SK-N-SH treated with all-trans-retinoic acid at 6 μM for 48 hours (cell line): ENCODE measurements around the gene KEL.

Experiments
- ATAC-seq: fragments of 200-7000 bp; cut with Tn5 transposase; 3 replicates; pipeline ENCODE4 v1.9.1; 2020; ENCODE audit warnings: mild to moderate bottlenecking, moderate library complexity
- ARNTL ChIP-seq: fragments of 450-650 bp; formaldehyde crosslinking; IDR thresholded peaks from 2 replicates; pipeline ENCODE4 v1.5.0; 2020; ENCODE audit warnings: low read depth, mild to moderate bottlenecking, moderate library complexity, borderline replicate concordance
- BACH2 ChIP-seq: fragments of 250-450 bp; sonication (Bioruptor Pico); IDR thresholded peaks from 2 replicates; pipeline ENCODE4 v1.9.0; 2021; ENCODE audit warnings: mild to moderate bottlenecking, borderline replicate concordance
- CSDC2 ChIP-seq: fragments of 250-450 bp; sonication (Bioruptor Pico); IDR thresholded peaks from 2 replicates; pipeline ENCODE4 v1.5.0; 2020; ENCODE audit warnings: mild to moderate bottlenecking, moderate library complexity
- ESRRG ChIP-seq: fragments of 250-450 bp; sonication (Bioruptor Pico); IDR thresholded peaks from 2 replicates; pipeline ENCODE4 v1.6.1; 2021; ENCODE audit warnings: mild to moderate bottlenecking
- GLIS3 ChIP-seq: fragments of 250-450 bp; sonication (Bioruptor Pico); IDR thresholded peaks from 2 replicates; pipeline ENCODE4 v1.5.0; 2020; ENCODE audit warnings: mild to moderate bottlenecking, moderate library complexity
- ISL1 ChIP-seq: fragments of 250-450 bp; sonication (Bioruptor Pico); IDR thresholded peaks from 2 replicates; pipeline ENCODE4 v2.1.2; 2022; ENCODE audit warnings: mild to moderate bottlenecking, moderate library complexity
- POU6F1 ChIP-seq: fragments of 250-450 bp; sonication (Bioruptor Pico); IDR thresholded peaks from 2 replicates; pipeline ENCODE4 v1.8.0; 2021; ENCODE audit warnings: low read depth, mild to moderate bottlenecking, moderate library complexity, borderline replicate concordance
- PPARA ChIP-seq: fragments of 250-450 bp; sonication (Bioruptor Pico); IDR thresholded peaks from 2 replicates; pipeline ENCODE4 v1.5.0; 2020; ENCODE audit warnings: mild to moderate bottlenecking, borderline replicate concordance
- RARB ChIP-seq: fragments of 250-450 bp; sonication (Bioruptor Pico); IDR thresholded peaks from 2 replicates; pipeline ENCODE4 v1.8.0; 2021; ENCODE audit warnings: mild to moderate bottlenecking, moderate library complexity
- TCF4 ChIP-seq: fragments of 250-450 bp; sonication (Bioruptor Pico); IDR thresholded peaks from 2 replicates; pipeline ENCODE4 v1.8.0; 2021; ENCODE audit warnings: mild to moderate bottlenecking, moderate library complexity, borderline replicate concordance
- TOX ChIP-seq: fragments of 250-450 bp; sonication (Bioruptor Pico); IDR thresholded peaks from 2 replicates; pipeline ENCODE4 v1.8.0; 2021; ENCODE audit warnings: mild to moderate bottlenecking, moderate library complexity, borderline replicate concordance
- TSHZ2 ChIP-seq: fragments of 250-450 bp; sonication (Bioruptor Pico); IDR thresholded peaks from 2 replicates; pipeline ENCODE4 v1.5.0; 2020; ENCODE audit warnings: mild to moderate bottlenecking, moderate library complexity
- ZC3H10 ChIP-seq: fragments of 250-450 bp; sonication (Bioruptor Pico); IDR thresholded peaks from 2 replicates; pipeline ENCODE4 v1.5.1; 2021; ENCODE audit warnings: mild to moderate bottlenecking, moderate library complexity
- ZFP3 ChIP-seq: fragments of 250-450 bp; sonication (Bioruptor Pico); IDR thresholded peaks from 2 replicates; pipeline ENCODE4 v1.5.0; 2020; ENCODE audit warnings: mild to moderate bottlenecking, moderate library complexity
- ZFP30 ChIP-seq: fragments of 450-650 bp; formaldehyde crosslinking; IDR thresholded peaks from 2 replicates; pipeline ENCODE4 v1.5.0; 2022; ENCODE audit warnings: mild to moderate bottlenecking, moderate library complexity
- ZNF565 ChIP-seq: fragments of 450-650 bp; formaldehyde crosslinking; conservative IDR thresholded peaks from 2 replicates; pipeline ENCODE4 v1.5.0; 2020; ENCODE audit warnings: low read depth, mild to moderate bottlenecking, moderate library complexity
- ZNF70 ChIP-seq: fragments of 450-650 bp; formaldehyde crosslinking; IDR thresholded peaks from 2 replicates; pipeline ENCODE4 v1.5.0; 2020; ENCODE audit warnings: mild to moderate bottlenecking, moderate library complexity
- ZNF8 ChIP-seq: fragments of 450-650 bp; formaldehyde crosslinking; IDR thresholded peaks from 2 replicates; pipeline ENCODE4 v1.5.0; 2020; ENCODE audit warnings: mild to moderate bottlenecking, moderate library complexity
- TF ChIP-seq, protein P1 (sequence below): fragments of 250-450 bp; sonication (Bioruptor Pico); IDR thresholded peaks from 2 replicates; pipeline ENCODE4 v1.5.1; 2021; ENCODE audit warnings: mild to moderate bottlenecking, moderate library complexity
- TF ChIP-seq, protein P2 (sequence below): fragments of 250-450 bp; sonication (Bioruptor Pico); IDR thresholded peaks from 2 replicates; pipeline ENCODE4 v1.5.1; 2020; ENCODE audit warnings: low read depth, mild to moderate bottlenecking, moderate library complexity

Gene KEL

DNA sequence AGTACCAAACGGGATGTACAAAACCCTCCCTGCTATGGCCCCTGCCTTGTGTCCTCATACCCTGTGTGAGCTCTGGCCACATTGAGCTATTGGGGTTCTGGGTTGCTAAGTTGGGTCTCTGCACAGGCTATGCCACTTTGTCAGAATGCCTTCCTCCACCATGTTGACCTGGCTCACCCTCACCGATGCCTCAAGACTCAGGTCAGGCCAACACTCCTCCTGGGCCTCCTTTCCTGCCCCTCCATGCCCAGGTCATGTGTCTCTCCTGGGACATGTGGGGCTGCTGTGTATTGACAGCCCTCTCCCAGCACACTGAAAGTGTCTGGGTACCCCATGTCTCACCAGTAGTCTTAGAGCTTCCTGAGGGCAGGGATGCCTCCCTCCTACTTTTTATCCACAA, 43.3 kb downstream of the KEL start:
- no peak for TF ChIP-seq ZFP30 (CRISPR knock-in tag)
- no peak for TF ChIP-seq ZNF8 (CRISPR knock-in tag)
- TF ChIP-seq ZC3H10, result no peak
- TF ChIP-seq TOX (CRISPR knock-in tag), result no peak
- no peak for TF ChIP-seq ZNF70
- TF ChIP-seq PPARA (CRISPR knock-in tag), result no peak
- TF ChIP-seq ARNTL, result no peak
- no peak for TF ChIP-seq ZFP3 (CRISPR knock-in tag)
- no peak for TF ChIP-seq TCF4 (CRISPR knock-in tag)
- ATAC-seq, result no peak

DNA sequence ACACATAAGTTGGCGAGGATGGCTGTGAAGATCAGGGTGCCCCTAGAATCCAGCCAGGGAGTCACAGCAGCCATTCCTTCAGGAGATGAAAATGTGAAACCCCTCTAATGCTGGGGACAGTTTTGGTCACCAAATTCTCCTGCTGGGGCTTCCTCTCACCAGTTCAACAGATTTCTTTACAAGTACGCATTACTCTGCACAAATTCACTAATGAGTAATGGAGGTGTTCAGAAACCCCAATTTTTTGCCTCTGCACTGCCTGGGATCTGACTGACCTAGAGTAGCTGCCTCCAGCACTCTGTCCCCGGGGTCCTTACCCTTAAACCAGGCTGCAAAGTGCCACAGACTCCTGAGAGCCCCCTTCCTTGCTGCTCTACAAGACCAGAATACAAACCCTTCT, 44.7 kb downstream of the KEL start:
- TF ChIP-seq ZNF8 (CRISPR knock-in tag) (no peak), ARNTL (no peak), TOX (CRISPR knock-in tag) (no peak), CSDC2 (CRISPR knock-in tag) (no peak), ISL1 (CRISPR knock-in tag) (no peak), TSHZ2 (no peak), ZNF70 (no peak), ESRRG (no peak), RARB (no peak), POU6F1 (CRISPR knock-in tag) (no peak), ZFP3 (CRISPR knock-in tag) (no peak), TCF4 (CRISPR knock-in tag) (no peak)
- ATAC-seq, result no peak

GRCh38 chr7:142916508-142916907, 45.7 kb downstream of the KEL start:
- TF ChIP-seq POU6F1 (CRISPR knock-in tag) (no peak), ZC3H10 (no peak), ZFP3 (CRISPR knock-in tag) (no peak), ISL1 (CRISPR knock-in tag) (no peak)
- TF ChIP-seq, protein P1, sequence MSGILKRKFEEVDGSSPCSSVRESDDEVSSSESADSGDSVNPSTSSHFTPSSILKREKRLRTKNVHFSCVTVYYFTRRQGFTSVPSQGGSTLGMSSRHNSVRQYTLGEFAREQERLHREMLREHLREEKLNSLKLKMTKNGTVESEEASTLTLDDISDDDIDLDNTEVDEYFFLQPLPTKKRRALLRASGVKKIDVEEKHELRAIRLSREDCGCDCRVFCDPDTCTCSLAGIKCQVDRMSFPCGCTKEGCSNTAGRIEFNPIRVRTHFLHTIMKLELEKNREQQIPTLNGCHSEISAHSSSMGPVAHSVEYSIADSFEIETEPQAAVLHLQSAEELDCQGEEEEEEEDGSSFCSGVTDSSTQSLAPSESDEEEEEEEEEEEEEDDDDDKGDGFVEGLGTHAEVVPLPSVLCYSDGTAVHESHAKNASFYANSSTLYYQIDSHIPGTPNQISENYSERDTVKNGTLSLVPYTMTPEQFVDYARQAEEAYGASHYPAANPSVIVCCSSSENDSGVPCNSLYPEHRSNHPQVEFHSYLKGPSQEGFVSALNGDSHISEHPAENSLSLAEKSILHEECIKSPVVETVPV (CRISPR knock-in tag), result no peak
- ATAC-seq, result no peak

- no peak for TF ChIP-seq ZC3H10
- TF ChIP-seq, protein P2, sequence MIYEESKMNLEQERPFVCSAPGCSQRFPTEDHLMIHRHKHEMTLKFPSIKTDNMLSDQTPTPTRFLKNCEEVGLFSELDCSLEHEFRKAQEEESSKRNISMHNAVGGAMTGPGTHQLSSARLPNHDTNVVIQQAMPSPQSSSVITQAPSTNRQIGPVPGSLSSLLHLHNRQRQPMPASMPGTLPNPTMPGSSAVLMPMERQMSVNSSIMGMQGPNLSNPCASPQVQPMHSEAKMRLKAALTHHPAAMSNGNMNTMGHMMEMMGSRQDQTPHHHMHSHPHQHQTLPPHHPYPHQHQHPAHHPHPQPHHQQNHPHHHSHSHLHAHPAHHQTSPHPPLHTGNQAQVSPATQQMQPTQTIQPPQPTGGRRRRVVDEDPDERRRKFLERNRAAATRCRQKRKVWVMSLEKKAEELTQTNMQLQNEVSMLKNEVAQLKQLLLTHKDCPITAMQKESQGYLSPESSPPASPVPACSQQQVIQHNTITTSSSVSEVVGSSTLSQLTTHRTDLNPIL (CRISPR knock-in tag), result no peak
- TF ChIP-seq ESRRG, result no peak
- TF ChIP-seq ZNF565 (CRISPR knock-in tag), result no peak
- ATAC-seq, result no peak
Observed at GRCh38 chr7:142915315-142915714, 46.8 kb downstream of the KEL start.

DNA sequence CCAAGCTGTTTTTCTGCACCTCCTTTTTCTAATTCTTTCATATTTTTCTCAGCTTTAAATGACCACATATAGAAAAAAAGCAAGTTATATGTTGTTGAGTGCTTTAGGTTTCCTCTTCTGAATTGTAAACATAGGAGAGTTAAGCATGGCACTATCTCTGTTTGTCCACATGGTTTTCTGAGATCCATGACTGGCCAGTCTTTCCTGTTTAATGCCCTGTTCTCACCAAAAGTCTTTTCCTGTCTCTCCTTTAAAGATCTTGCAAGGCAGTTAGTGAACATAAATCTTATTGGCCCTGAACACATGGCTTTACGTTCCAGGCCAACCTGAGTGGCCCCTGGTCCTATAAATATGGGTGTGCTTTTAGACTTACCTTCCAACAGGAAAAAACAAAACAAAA, 48.0 kb downstream of the KEL start:
- ATAC-seq, result no peak
- TF ChIP-seq ZNF565 (CRISPR knock-in tag) (no peak), TSHZ2 (no peak), POU6F1 (CRISPR knock-in tag) (no peak), ZNF70 (no peak), BACH2 (CRISPR knock-in tag) (no peak), ZNF8 (CRISPR knock-in tag) (no peak), CSDC2 (CRISPR knock-in tag) (no peak), GLIS3 (CRISPR knock-in tag) (no peak)
